IPS-NIHi7 (cell line): ENCODE data around the gene IL1RL2.

ENCODE experiments used
- DNase-seq: peaks from one replicate; pipeline ENCODE4 v3.0.0; 2012; ENCODE audit warnings: mixed read lengths; ENCODE audit errors: extremely low spot score

Gene IL1RL2

DNA sequence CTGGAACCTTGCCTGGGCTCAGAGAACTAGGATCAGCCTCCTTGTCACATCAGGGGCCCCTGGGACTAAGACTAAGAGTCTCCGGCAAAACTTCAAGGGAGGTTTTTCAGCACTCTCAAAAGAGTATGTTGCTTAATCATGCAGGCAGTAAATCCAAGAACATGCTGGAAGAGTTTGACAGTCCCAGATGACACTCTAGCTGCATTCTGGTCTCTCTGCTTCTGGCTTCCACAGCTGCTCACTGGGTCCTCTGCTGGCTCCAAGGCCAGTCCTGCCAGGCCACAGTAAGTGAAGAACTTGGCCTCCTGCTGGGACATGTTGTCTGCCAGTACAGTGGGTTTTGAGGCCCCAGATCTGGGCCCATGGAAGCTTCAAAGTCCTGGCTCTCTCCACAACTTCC lies 79.4 kb downstream of the IL1RL2 start:
- DNase-seq, result no peak

GRCh38 chr2:102267774-102268173 lies 81.0 kb downstream of the IL1RL2 start:
- no peak for DNase-seq

DNA sequence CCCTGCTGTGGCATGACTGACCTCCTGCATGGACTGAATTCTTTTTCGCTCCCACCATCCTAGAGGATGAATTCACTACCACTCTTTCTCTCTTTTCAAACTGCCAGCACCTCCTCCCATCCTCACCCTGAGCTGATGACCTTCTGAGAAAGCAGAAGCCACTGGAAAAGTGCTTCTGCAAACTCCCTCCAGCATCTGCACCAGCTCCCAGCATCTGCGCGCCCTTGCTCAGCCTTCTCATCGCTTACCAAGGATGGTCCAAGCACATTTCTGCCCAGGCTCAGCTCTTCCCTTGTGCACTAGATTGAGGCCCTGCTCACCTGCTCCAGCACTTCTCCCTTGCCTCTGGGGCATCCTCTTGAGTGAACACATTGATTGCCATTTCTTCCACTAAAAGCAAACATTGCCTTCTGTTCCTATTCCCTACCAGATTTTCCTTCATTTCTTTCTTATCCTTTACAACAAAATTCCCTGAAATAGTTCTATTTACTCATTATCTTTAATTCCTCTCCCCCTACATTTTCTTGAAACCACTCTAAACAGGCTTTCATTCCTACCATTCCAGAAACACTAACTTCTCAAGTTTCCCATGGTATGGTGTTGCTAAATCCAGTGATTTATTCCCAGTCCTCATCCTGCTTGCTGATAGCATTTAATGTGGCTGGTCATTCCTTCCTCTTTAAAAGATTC lies 81.8 kb downstream of the IL1RL2 start:
- no peak for DNase-seq

- DNase-seq, result no peak
Measured at GRCh38 chr2:102269200-102269524, 82.3 kb downstream of the IL1RL2 start.

DNA sequence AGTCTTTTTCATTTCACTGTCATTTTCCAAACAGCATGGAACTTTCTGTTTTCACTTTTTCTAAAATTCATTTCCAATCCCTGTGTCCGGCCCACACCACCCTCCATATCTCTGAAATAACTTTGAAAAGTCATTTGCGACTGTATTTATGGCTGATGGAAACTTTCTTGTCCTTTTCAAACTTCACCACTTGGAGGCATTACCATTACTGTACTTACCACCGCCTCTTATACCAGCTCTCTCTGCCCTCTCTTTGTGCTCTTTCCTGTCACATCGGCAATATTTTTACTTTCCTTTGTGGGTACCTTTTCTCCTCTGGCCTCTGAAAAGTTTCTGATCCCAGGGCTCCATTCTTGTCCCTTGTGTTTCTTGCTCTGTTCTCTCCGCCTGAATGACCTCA lies 85.0 kb downstream of the IL1RL2 start:
- no peak for DNase-seq

DNA sequence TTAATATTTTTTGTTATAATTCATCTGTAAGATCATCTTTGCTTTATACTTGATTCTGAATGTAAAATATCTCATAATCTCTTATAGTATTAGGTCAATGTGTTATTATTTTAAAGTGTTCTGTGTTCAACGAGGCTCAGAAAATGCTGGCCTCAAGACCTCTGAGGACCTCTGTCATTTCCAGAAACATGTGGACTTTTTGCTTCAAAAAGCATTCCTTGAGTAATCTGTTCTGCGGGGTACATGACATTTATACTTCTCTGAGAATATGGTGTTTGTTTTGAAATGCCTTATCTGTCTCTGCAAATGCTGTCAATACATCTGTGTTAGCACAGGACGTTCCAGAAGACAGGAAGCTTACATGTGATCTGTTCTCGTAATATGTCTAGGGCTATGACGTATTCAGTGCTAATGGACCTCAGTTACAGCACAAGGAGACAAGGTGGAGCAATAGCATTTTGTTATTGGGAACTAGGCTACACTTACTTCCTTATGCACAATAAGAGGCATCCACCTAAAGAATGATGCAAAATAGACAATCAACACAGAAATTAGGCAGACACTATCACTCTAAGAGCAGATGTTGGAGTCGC lies 86.9 kb downstream of the IL1RL2 start:
- DNase-seq, result no peak

DNA sequence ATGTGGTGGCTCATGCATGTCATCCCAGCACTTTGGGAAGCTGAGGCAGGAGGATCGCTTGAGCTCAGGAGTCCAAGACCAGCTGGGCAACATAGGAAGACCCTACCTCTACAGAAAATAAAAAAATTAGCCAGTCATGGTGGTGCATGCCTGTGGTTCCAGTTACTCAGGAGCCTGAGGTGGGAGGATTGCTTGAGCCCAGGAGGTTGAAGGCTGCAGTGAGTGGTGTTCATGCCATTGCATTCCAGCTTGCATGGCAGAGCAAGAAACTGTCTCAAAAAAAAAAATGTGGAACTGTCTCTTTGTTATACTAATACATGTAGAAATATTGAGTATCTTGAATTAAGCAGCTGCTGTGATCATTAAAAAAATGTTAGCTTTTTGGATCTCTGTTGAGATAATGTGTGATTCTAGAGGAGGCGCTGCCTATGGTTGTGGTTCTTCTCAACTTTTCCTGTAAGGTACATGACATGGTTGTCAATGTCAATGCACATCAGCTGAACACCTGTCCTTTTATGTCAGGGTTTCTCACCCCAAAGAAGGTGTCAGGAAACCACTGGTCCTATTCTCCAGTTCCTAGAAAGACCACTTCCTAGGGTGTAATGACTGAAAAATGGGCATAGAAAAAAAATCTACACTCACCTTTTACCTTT lies 89.9 kb downstream of the IL1RL2 start:
- no peak for DNase-seq

GRCh38 chr2:102277202-102277700 lies 90.4 kb downstream of the IL1RL2 start:
- no peak for DNase-seq

GRCh38 chr2:102278720-102279390 lies 92.0 kb downstream of the IL1RL2 start:
- DNase-seq, result no peak

DNA sequence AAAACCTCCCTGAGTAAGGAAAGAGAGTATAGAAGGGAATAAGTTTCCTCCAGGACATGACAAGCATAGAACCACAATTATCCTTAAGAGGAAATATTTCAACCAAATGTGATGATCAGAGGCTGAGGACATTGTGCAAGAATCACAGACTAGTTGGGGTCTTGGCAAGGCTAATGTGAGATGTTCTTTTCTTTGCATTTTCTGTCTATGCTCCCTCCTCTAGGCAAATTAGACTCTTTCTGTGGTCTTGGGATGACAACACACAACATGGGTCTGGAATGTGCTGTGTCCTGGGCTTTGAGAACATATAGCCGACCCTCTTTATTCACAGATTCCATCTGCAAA lies 92.5 kb downstream of the IL1RL2 start:
- DNase-seq, result no peak

DNA sequence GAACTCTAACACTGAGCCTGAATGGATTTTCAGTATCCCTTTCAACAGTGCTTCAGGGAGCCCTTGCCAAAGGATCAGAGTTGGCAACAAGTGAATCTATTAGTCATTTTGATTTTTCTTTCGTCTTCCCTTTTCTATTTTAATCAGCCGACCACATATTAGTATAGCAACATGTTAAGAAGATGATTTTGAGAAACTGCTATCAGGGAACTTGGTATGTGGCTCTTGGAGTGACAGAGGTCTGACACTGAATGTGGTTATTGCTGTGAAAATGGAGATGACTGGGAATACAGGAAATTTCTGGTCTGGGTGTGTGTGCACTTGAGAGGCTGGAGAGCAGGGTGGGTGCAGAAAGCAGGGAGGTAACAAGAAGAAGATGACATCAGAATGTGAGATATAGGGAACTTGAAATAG lies 95.9 kb downstream of the IL1RL2 start:
- DNase-seq, result no peak

GRCh38 chr2:102283996-102284395 lies 97.2 kb downstream of the IL1RL2 start:
- DNase-seq, result no peak

DNA sequence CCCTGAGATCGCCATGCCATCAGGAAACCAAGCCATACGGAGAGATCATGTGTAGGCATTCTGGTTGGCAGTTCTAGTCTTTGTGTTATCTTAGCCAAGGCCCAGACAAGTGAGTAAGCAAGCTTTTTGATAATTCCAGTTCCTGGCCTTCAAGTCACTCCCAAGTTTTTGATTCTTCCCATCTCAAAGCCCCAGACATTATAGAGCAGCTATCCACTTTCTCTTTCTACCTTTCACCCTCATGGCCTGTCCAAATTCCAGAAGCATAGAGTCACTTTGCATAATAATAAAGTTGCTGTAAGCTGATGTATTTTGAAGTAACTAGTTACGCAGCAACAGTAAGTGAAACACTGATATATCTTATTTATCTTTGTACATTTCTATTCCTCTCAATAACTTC lies 97.8 kb downstream of the IL1RL2 start:
- DNase-seq, result no peak

- no peak for DNase-seq
Measured at GRCh38 chr2:102285368-102285767, 98.5 kb downstream of the IL1RL2 start.

GRCh38 chr2:102286041-102286440 lies 99.2 kb downstream of the IL1RL2 start:
- no peak for DNase-seq

DNA sequence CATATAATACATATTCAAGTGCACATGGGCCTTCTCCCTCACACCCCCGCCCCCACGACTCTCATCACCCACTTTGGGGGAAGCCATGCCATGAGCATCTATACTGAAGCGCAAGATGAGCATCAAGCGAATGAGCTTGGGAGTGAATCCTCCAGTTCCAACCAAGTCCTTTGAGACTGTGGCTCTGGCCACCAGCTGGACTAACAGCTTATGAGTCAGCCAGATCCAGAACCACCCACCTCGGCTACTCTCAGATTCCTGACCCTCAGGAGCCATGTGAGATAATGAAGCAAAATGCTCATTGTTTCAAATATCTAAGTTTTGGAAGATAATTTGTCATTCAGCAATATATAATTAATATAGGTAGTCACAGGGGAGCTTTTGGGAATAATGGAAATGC lies 102.3 kb downstream of the IL1RL2 start:
- no peak for DNase-seq
